GM12878 (cell line): ENCODE measurements around the gene ISY1. TPM values are rescaled to one million over a fixed set of nuclear protein-coding genes. Genes with fewer than 3 reads are reported as not detected.

ENCODE experiments used
- ATAC-seq: fragments of 200-7000 bp; cut with Tn5 transposase; 3 replicates; pipeline ENCODE4 v1.9.1; 2020; ENCODE audit warnings: mild to moderate bottlenecking, moderate library complexity
- BruUV-seq: library from RNA; stranded (reverse); fragments of 400-500 nt; replicated peaks from 2 replicates; lab custom pipeline; 2021; lab: Mats Ljungman, UMichigan
- CTCF ChIA-PET: fragments of 300-600 bp; sonication (Branson Sonifier 250); formaldehyde crosslinking; extraction: SDS; loops from one replicate; lab custom pipeline; 2021; ENCODE audit warnings: inconsistent platforms; lab: Yijun Ruan, JAX
- POLR2A ChIA-PET: fragments of 350-600 bp; formaldehyde crosslinking; extraction: SDS; loops from one replicate; lab custom pipeline; 2021; ENCODE audit warnings: inconsistent platforms; lab: Charles Lee
- RAD21 ChIA-PET: fragments of 300-600 bp; sonication (Branson Sonifier 250); formaldehyde crosslinking; loops from one replicate; lab custom pipeline; 2023; ENCODE audit warnings: antibody characterized with exemption; ENCODE audit not compliant: unreplicated experiment; lab: Charles Lee
- SMC1A ChIA-PET: fragments of 300-600 bp; sonication (Branson Sonifier 250); formaldehyde crosslinking; loops from one replicate; lab custom pipeline; 2023; ENCODE audit not compliant: unreplicated experiment, uncharacterized antibody; lab: Charles Lee
- DNase-seq: peaks from one replicate; pipeline ENCODE4 v3.0.0-alpha.2; 2011; ENCODE audit warnings: low read depth, low spot score
- FAIRE-seq: peaks from 3 replicates; lab custom pipeline; 2011; peaks lifted over from hg19 to GRCh38; lab: Jason Lieb, UNC
- H2AFZ ChIP-seq: 2 replicates; pipeline ENCODE4 v1.6.0; 2011; ENCODE audit warnings: low read depth, low read length, control low read depth; ENCODE audit not compliant: control insufficient read depth
- H3K27ac ChIP-seq: 2 replicates; pipeline ENCODE4 v1.5.1; 2011; ENCODE audit warnings: control low read depth; ENCODE audit not compliant: control insufficient read depth, insufficient read depth
- H3K27me3 ChIP-seq, 2 experiments: replicated peaks in 1 of 2; 2 replicates each; pipeline versions ENCODE4 v1.6.0 to v1.6.1; 2011; ENCODE audit warnings: low read length in 1 of 2; ENCODE audit not compliant: control insufficient read depth in 2 of 2, insufficient read depth in 2 of 2
- H3K36me3 ChIP-seq, 2 experiments: 2 replicates each; pipeline ENCODE4 v1.5.1; 2011; ENCODE audit warnings: low read length in 1 of 2; ENCODE audit not compliant: control insufficient read depth in 2 of 2, insufficient read depth in 2 of 2
- H3K4me1 ChIP-seq: 2 replicates; pipeline ENCODE4 v1.6.1; 2011; ENCODE audit warnings: mild to moderate bottlenecking, low read length, moderate library complexity, mixed read lengths; ENCODE audit not compliant: control insufficient read depth, insufficient read depth
- H3K4me2 ChIP-seq: 2 replicates; pipeline ENCODE4 v1.6.0; 2011; ENCODE audit warnings: control low read depth; ENCODE audit not compliant: control insufficient read depth, insufficient read depth
- H3K4me3 ChIP-seq: fragments of 200-600 bp; sonication (generic); 2 replicates; pipeline ENCODE4 v1.5.1; 2016
- H3K79me2 ChIP-seq: 2 replicates; pipeline ENCODE4 v1.6.0; 2011; ENCODE audit warnings: low read length; ENCODE audit not compliant: control insufficient read depth, insufficient read depth
- H3K9ac ChIP-seq: 2 replicates; pipeline ENCODE4 v1.8.0; 2011; ENCODE audit warnings: low read length, control low read depth, mixed read lengths; ENCODE audit not compliant: control insufficient read depth, insufficient read depth
- H3K9me3 ChIP-seq: replicated peaks from 3 replicates; pipeline ENCODE4 v1.5.1; 2011; ENCODE audit warnings: mild to moderate bottlenecking, low read length; ENCODE audit not compliant: control insufficient read depth, insufficient read depth
- H4K20me1 ChIP-seq: 2 replicates; pipeline ENCODE4 v1.6.0; 2011; ENCODE audit not compliant: control insufficient read depth, insufficient read depth
- BRCA1 ChIP-seq: IDR thresholded peaks from 2 replicates; pipeline ENCODE4 v1.6.1; 2011; ENCODE audit warnings: low read depth, low read length, improper control_type of control experiment
- CHD2 ChIP-seq: IDR thresholded peaks from 2 replicates; pipeline ENCODE4 v1.6.1; 2011; ENCODE audit warnings: low read depth, low read length, improper control_type of control experiment, borderline replicate concordance
- CREM ChIP-seq: IDR thresholded peaks from 2 replicates; pipeline ENCODE4 v1.6.1; 2014; ENCODE audit warnings: antibody characterized with exemption, low read depth
- IKZF1 ChIP-seq: fragments of 450-650 bp; conservative IDR thresholded peaks from 2 replicates; pipeline ENCODE4 v1.6.1; 2017; ENCODE audit warnings: antibody characterized with exemption, mild to moderate bottlenecking
- NFXL1 ChIP-seq: fragments of 450-650 bp; IDR thresholded peaks from 2 replicates; pipeline ENCODE4 v1.6.1; 2017; ENCODE audit warnings: antibody characterized with exemption, mild to moderate bottlenecking, borderline replicate concordance
- RFX5 ChIP-seq: IDR thresholded peaks from 2 replicates; pipeline ENCODE4 v1.6.1; 2011; ENCODE audit warnings: low read depth, low read length, improper control_type of control experiment
- SP1 ChIP-seq: IDR thresholded peaks from one replicate; pipeline ENCODE4 v1.6.1; 2011; ENCODE audit warnings: low read depth, low read length
- SUZ12 ChIP-seq: fragments of 200-600 bp; sonication (generic); IDR thresholded peaks from one replicate; pipeline ENCODE4 v1.6.1; 2018; ENCODE audit warnings: antibody characterized with exemption, mild to moderate bottlenecking; ENCODE audit not compliant: unreplicated experiment
- TCF7 ChIP-seq: IDR thresholded peaks from 2 replicates; pipeline ENCODE4 v1.6.1; 2014; ENCODE audit warnings: antibody characterized with exemption, borderline replicate concordance
- WGBS: methylation state at CpG from one replicate; pipeline ENCODE4 v1.1.6; 2016; ENCODE audit warnings: low lambda C conversion rate; ENCODE audit not compliant: insufficient replicate concordance, insufficient coverage; ENCODE audit errors: missing lambda C conversion rate; 5-methylcytosine and 5-hydroxymethylcytosine counted together
- in situ Hi-C: fragments of 300-500 bp; cut with MboI; formaldehyde crosslinking; loops from 9 replicates; pipeline ENCODE4 v1.14.3; 2018; ENCODE audit warnings: mixed read lengths
- intact Hi-C: fragments of 100-400 bp; cut with micrococcal nuclease; formaldehyde crosslinking; loops from one replicate; pipeline ENCODE4 v1.14.2; 2022; ENCODE audit not compliant: unreplicated experiment
- polyA plus RNA-seq, 11 experiments: library from polyadenylated mRNA; depleted of rRNA in 4 of 11; unstranded in 6 of 11; stranded (reverse) in 5 of 11; fragments of >200 nt; fragmentation: Nextera tagmentation in 4 of 11; fragmentation: Illumina TruSeq in 1 of 11; extraction: Ambion mirVana in 4 of 11; extraction: Trizol in 1 of 11; gene quantifications; 1 replicate in 1 of 11; 2 replicates in 10 of 11; pipeline versions ENCODE4 v1.2.1 to v1.2.3, GENCODE V29; 2011 to 2016; ENCODE audit warnings: inconsistent platforms in 2 of 11, missing spikeins in 2 of 11, low read depth in 1 of 11
- total RNA-seq, 4 experiments: library from RNA; depleted of rRNA in 3 of 4; stranded (reverse); fragments of >200 nt in 3 of 4; fragmentation: Illumina TruSeq in 1 of 4; extraction: Trizol in 1 of 4; gene quantifications; 2 replicates each; pipeline versions ENCODE4 v1.2.1 to v1.2.3, GENCODE V29; 2013 to 2021

The ISY1 gene
- total and polyA plus RNA-seq, 10 of the 15 experiments (the other 5 are each of a cell fraction or from before 2014, with no cell fraction given) = 28.3 to 72.2 (median 44.7) TPM

DNA sequence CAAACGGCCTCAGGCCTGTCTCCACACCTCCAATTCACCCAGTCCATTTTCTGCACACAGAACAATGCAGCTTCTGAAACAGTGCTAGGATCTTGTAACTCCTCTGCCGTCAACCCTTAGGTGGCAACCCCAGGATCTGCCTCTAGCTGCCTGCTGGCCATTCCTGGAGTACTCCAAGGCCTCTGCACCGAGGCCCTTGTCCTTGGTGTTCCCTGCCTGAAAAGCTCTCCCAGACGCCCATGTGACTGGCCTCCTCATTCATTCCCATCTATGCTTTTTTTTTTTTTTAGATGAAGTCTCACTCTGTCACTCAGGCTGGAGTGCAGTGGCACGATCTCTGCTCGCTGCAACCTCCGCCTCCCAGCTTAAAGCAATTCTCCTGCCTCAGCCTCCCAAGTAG, 57.6 kb downstream of the ISY1 start:
- FAIRE-seq (no peak), ATAC-seq (no peak), DNase-seq (no peak)
- no peaks in the 10 kb centered on the region for H3K4me1 ChIP-seq
- H4K20me1 ChIP-seq = no peaks in the 10 kb centered on the region
- H2AFZ ChIP-seq = no peak overlapping the region
- H3K27me3 ChIP-seq = no peaks in the 10 kb centered on the region
- ChIA-PET POLR2A (no interaction called here), RAD21 (interaction anchor here (0.8 kb wide), 1 partner anchor 142 kb away, joined by 5 read pairs; no protein-coding TSS in a partner anchor), SMC1A (interaction anchor here (0.8 kb wide), 1 partner anchor 127 kb away, joined by 3 read pairs; no protein-coding TSS in a partner anchor), CTCF (no interaction called here)
- WGBS = 87% methylated on average over 7 of the region's 7 CpGs
- H3K79me2 ChIP-seq = no peaks in the 10 kb centered on the region
- TF ChIP-seq RFX5 = no peak
- no peaks in the 10 kb centered on the region for H3K9me3 ChIP-seq
- H3K4me2 ChIP-seq = no peak overlapping the region
- H3K36me3 ChIP-seq = peaks cover 0 to 3% of the 10 kb centered on the region in 2 experiments; a peak in 1 of 4 replicates
- in situ Hi-C loops (no loop called here), intact Hi-C loops (no loop called here)
- no peak overlapping the region for H3K27ac ChIP-seq
- H3K9ac ChIP-seq = no peak overlapping the region
- no TSS peak for BruUV-seq
- no peak overlapping the region for H3K4me3 ChIP-seq

DNA sequence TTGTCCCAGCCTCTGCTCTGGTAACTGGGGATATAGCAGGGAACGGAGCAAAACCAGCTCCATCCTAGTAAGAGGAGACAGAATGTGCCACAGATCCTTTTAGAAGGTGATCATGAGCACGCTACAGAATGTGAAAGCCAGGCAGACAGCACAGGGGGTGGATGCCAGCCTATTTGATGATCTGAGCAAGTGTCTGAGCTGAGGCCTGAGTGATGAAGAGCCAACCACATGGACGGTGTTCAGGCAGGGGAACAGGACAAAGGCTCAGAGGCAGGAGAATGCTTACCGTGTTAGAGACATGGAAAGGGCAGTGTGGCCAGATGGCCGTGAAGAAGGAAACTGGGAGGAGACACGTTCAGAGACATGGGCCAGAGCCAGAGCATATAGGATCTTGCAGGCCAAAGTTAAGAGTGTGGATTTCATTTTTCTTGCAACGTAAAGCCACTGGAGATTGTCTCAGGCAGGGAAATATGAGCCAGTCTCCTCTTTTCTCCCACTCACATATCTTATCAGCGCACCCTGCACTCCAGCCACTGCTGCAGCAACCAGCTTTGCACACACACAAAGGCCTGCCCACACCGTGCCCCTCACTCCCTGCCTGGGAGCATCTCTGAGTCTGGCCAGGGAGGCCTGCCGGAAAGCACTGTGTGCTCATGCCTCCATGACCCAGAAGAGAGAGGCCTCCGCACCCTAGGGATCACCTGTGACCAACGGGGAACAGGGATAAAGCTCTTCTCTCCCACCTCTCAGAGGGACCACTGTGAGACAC, 59.3 kb downstream of the ISY1 start:
- no peak overlapping the region for H3K27ac ChIP-seq
- H3K4me2 ChIP-seq = no peak overlapping the region
- no peak overlapping the region for H3K4me3 ChIP-seq
- DNase-seq (no peak), FAIRE-seq (no peak), ATAC-seq (no peak)
- no peaks in the 10 kb centered on the region for H3K79me2 ChIP-seq
- no peak overlapping the region for H2AFZ ChIP-seq
- no peaks in the 10 kb centered on the region for H3K27me3 ChIP-seq
- ChIA-PET SMC1A (interaction anchor here (1.4 kb wide), 1 partner anchor 17 kb away, joined by 3 read pairs; no protein-coding TSS in a partner anchor), CTCF (interaction anchor here (1.2 to 2.7 kb wide), 3 partner anchors 48 to 131 kb away, joined by 3 to 9 read pairs (median 7); no protein-coding TSS in a partner anchor), RAD21 (no interaction called here), POLR2A (no interaction called here)
- TF ChIP-seq CHD2 (no peak), BRCA1 (no peak), CREM (no peak), TCF7 (no peak), SUZ12 (no peak), IKZF1 (no peak), SP1 (no peak), NFXL1 (no peak)
- H3K36me3 ChIP-seq = no peaks in the 10 kb centered on the region
- no peaks in the 10 kb centered on the region for H3K4me1 ChIP-seq
- H3K9ac ChIP-seq = no peak overlapping the region
- intact Hi-C loops = no loop called here
- in situ Hi-C loops = no loop called here
- no TSS peak for BruUV-seq
- no peaks in the 10 kb centered on the region for H3K9me3 ChIP-seq
- 89% methylated on average over 12 of the region's 12 CpGs for WGBS
- H4K20me1 ChIP-seq = no peaks in the 10 kb centered on the region
